AG04449 (cell line): ENCODE data around the gene PORCN.

Experiments used
- CTCF ChIA-PET: fragments of 350-600 bp; formaldehyde crosslinking; extraction: SDS; loops from one replicate; lab custom pipeline; 2021; ENCODE audit warnings: antibody characterized with exemption; lab: Yijun Ruan, JAX
- POLR2A ChIA-PET: fragments of 400-600, 350-600 bp; formaldehyde crosslinking; extraction: SDS; loops from one replicate; lab custom pipeline; 2020; ENCODE audit warnings: antibody characterized with exemption, inconsistent platforms; lab: Yijun Ruan, JAX
- DNase-seq: peaks from one replicate; pipeline ENCODE4 v3.0.0-alpha.2; 2010; ENCODE audit warnings: low read depth, low spot score
- H3K4me3 ChIP-seq: 2 replicates; pipeline ENCODE4 v1.5.1; 2011; ENCODE audit warnings: low read depth, mild to moderate bottlenecking, control low read depth, low read length
- TF ChIP-seq, protein P1 (sequence below): IDR thresholded peaks from one replicate; pipeline ENCODE4 v1.5.1; 2011; ENCODE audit warnings: mild to moderate bottlenecking, moderate library complexity, low read length, control low read depth, inconsistent platforms; ENCODE audit not compliant: insufficient read depth; ENCODE audit errors: missing control alignments

The PORCN gene

DNA sequence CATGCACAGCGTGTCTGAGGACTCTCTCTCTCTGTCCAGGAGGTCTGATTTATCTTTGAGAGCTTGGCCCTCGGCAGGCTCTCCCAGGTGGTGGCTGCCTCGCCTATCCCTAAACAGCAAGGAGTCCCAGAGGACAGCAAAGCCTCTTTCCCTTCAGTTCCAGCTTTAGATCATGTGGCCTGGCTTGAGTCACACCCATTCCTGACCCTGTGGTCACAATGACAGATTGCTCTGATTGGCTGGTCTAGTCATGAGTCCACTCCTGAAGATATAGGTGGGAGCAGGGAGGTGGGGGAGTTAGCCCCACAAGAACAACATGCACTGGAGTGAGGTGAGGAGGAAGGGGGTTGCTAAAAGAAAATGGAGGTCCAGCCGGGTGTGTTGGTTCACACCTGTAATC lies 12.1 kb upstream of the PORCN start:
- TF ChIP-seq, protein P1, sequence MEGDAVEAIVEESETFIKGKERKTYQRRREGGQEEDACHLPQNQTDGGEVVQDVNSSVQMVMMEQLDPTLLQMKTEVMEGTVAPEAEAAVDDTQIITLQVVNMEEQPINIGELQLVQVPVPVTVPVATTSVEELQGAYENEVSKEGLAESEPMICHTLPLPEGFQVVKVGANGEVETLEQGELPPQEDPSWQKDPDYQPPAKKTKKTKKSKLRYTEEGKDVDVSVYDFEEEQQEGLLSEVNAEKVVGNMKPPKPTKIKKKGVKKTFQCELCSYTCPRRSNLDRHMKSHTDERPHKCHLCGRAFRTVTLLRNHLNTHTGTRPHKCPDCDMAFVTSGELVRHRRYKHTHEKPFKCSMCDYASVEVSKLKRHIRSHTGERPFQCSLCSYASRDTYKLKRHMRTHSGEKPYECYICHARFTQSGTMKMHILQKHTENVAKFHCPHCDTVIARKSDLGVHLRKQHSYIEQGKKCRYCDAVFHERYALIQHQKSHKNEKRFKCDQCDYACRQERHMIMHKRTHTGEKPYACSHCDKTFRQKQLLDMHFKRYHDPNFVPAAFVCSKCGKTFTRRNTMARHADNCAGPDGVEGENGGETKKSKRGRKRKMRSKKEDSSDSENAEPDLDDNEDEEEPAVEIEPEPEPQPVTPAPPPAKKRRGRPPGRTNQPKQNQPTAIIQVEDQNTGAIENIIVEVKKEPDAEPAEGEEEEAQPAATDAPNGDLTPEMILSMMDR = no peak
- DNase-seq = no peak
- ChIA-PET POLR2A (interaction anchor here (0.6 kb wide), 1 partner anchor 28 kb away, joined by 3 read pairs; no protein-coding TSS in a partner anchor), CTCF (interaction anchor here (6.7 kb wide), 1 partner anchor 413 kb away, joined by 84 read pairs; no protein-coding TSS in a partner anchor)
- no peak overlapping the region for H3K4me3 ChIP-seq

DNA sequence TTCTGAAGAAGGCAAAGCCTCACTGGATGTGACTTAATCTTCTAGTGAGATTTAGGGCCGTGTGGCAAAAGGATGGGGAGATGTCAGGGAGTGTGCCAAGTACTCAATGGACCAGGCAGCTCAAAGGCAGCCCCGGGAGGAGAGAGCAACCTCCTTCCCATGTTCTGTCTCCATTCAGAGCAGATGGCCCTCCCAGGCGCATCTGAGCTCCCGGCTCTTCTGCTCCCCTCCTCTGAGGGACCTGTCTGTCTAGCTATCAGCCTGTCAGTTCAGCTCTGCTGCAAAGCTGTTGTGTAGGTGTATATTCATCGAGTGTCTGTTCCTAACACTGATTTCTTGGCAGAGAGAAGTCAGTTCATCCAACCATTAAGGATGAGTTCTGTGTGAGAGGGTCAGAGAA lies 10.9 kb upstream of the PORCN start:
- no peak overlapping the region for H3K4me3 ChIP-seq
- CTCF ChIA-PET = interaction anchor here (6.7 kb wide), 1 partner anchor 414 kb away, joined by 84 read pairs; no protein-coding TSS in a partner anchor
- POLR2A ChIA-PET = interaction anchor here (0.9 kb wide), 1 partner anchor 23 kb away, joined by 3 read pairs; no protein-coding TSS in a partner anchor
- TF ChIP-seq, protein P1 = no peak
- DNase-seq = no peak

DNA sequence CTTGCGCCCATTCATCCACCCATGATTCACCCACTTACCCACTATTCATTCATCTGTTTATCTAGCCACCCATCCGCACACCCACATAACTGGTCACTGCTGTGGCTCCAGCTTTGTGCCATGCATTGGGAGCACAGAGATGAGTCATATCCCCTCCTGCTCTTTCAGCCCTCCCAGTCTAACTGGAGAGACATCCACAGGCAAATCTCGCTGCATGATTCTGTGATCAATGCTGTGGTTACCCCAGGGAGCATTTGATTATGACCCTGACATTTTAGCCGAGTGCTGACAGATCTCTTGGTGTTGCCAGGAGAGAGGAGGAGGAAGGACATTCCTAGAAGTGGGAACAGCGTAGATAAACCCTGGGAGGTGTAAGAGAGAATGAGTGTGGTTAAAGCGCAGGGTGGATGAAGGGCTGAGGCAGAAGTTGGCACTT lies 10.4 kb upstream of the PORCN start:
- peak; percentile 12 for DNase-seq
- POLR2A ChIA-PET = interaction anchor here (0.9 kb wide), 1 partner anchor 24 kb away, joined by 3 read pairs; no protein-coding TSS in a partner anchor
- TF ChIP-seq, protein P1 = no peak
- no peak overlapping the region for H3K4me3 ChIP-seq
- CTCF ChIA-PET = interaction anchor here (6.7 kb wide), 1 partner anchor 415 kb away, joined by 84 read pairs; no protein-coding TSS in a partner anchor

DNA sequence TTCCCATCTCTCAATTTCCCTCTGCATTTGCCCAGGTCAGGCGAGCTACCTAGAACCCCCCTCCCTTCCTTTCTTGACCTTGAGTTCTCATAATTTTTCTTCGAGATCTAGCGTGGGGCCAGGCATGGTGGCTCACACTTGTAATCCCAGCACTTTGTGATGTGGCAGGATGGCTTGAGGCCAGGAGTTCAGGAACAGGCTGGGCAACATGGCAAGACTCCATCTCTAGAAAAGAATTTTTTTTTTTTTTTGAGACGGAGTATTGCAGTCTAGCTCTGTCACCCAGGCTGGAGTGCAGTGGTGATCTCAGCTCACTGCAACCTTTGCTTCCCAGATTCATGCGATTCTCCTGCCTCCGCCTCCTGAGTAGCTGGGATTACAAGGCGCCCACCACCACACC lies 4.5 kb upstream of the PORCN start:
- ChIA-PET CTCF (interaction anchor here (1.5 kb wide), 1 partner anchor 11 kb away, joined by 4 read pairs; no protein-coding TSS in a partner anchor), POLR2A (no interaction called here)
- H3K4me3 ChIP-seq = no peak overlapping the region
- no peak for DNase-seq
- TF ChIP-seq, protein P1 = no peak

DNA sequence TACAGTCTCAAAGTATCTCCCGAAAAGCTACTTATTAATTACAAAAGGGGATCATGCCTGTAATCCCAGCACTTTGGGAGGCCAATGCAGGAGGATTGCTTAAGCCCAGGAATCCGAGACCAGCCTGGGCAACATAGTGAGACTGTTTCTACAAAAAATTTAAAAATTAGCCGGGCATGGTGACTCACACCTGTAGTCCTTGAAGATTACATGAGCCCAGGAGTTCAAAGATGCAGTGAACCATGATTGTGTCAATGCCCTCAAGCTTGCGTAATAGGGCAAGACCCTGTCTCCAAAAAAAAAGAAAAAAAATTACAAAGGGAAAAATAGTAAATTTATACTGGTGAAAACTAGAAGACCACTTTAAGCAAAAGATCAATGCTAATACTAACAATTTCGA lies 3.3 kb upstream of the PORCN start:
- POLR2A ChIA-PET = no interaction called here

DNA sequence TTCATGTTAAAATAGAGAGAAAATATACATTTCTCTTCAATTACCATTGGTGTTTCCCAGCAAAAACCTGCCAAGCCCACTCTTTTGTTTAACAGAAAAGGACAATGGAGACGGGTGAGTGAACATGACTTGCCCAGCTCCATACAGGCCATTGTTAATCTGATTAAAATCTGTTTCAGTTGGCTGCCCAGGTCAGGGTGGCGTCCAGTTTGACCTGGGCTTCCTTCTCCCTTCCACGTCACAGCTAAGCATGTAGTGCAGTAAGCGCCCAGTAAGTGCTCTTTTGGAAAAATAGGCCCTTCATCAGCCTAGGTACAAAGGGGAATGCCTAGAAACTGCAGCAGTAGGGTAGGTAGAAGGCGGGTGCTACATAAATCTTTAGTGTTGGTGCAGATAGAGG lies 1.5 kb upstream of the PORCN start:
- TF ChIP-seq, protein P1 = no peak
- CTCF ChIA-PET = no interaction called here
- POLR2A ChIA-PET = no interaction called here
- DNase-seq = no peak
- no peak overlapping the region for H3K4me3 ChIP-seq

More for the DNA sequence above, 3.3 kb upstream of the PORCN start:
- no peak overlapping the region for H3K4me3 ChIP-seq
- TF ChIP-seq, protein P1 = no peak
- CTCF ChIA-PET = no interaction called here
- no peak for DNase-seq
